Aorta (tissue), 5 donors: ENCODE results near the gene TSPAN13. TPM values are rescaled to one million over a fixed set of nuclear protein-coding genes. Genes with fewer than 3 reads are reported as not detected.

Experiments used
- ATAC-seq: fragments of 200-7000 bp; cut with Tn5 transposase; one replicate; pipeline ENCODE4 v1.9.1; 2022; ENCODE audit warnings: moderate library complexity; ENCODE audit not compliant: low FRiP score
- DNase-seq, 2 donors: peaks; one replicate each; pipeline ENCODE4 v3.0.0-alpha.2; 2020
- H3K27ac ChIP-seq, 2 donors: one replicate each; pipeline ENCODE4 v1.5.1; 2013; ENCODE audit warnings: low read length in 2 of 2, mild to moderate bottlenecking in 2 of 2, moderate library complexity in 2 of 2, control low read depth in 1 of 2, inconsistent platforms in 1 of 2, low read depth in 1 of 2
- H3K27me3 ChIP-seq, 2 donors: one replicate each; pipeline ENCODE4 v1.6.1; 2013; ENCODE audit warnings: control low read depth in 1 of 2, low read length in 1 of 2, mild to moderate bottlenecking in 1 of 2, moderate library complexity in 1 of 2; ENCODE audit not compliant: insufficient read depth in 2 of 2, control insufficient read depth in 1 of 2
- H3K36me3 ChIP-seq, 2 donors: one replicate each; pipeline ENCODE4 v1.6.1; 2013; ENCODE audit warnings: control low read depth in 1 of 2, low read length in 1 of 2, mild to moderate bottlenecking in 1 of 2; ENCODE audit not compliant: insufficient read depth in 2 of 2, control insufficient read depth in 1 of 2
- H3K4me1 ChIP-seq, 2 donors: one replicate each; pipeline ENCODE4 v1.6.1; 2013; ENCODE audit warnings: low read length in 2 of 2, control low read depth in 1 of 2, mild to moderate bottlenecking in 1 of 2, moderate library complexity in 1 of 2; ENCODE audit not compliant: insufficient read depth in 2 of 2, control insufficient read depth in 1 of 2
- H3K4me3 ChIP-seq, 2 donors: one replicate each; pipeline ENCODE4 v1.5.1; 2013; ENCODE audit warnings: low read length in 2 of 2, control low read depth in 1 of 2, mild to moderate bottlenecking in 1 of 2
- H3K9me3 ChIP-seq: one replicate; pipeline ENCODE4 v1.6.1; 2013; ENCODE audit warnings: mild to moderate bottlenecking, low read length; ENCODE audit not compliant: control insufficient read depth
- WGBS, 2 donors: extraction: QIAGEN DNeasy Blood & Tissue Kit; methylation state at CpG; one replicate each; pipeline ENCODE4 v1.1.7; 2013; 5-methylcytosine and 5-hydroxymethylcytosine counted together
- intact Hi-C, 2 donors: fragments of 100-400 bp; cut with DNase I; formaldehyde crosslinking; loops; one replicate each; pipeline versions ENCODE4 v1.14.2 to v1.15.0; 2022
- polyA plus RNA-seq, 2 donors: library from polyadenylated mRNA; stranded (reverse); fragments of 200-250 nt; gene quantifications; one replicate each; pipeline ENCODE4 v1.2.3, GENCODE V29; 2013
- total RNA-seq, 2 donors: library from RNA; stranded (reverse); fragmentation: NEBNext Ultra II Directional; extraction: Animal tissue kit (Norgen Biotek cat#: 25700); gene quantifications; one replicate each; pipeline ENCODE4 v1.2.1, GENCODE V29; 2021
- donor health status: healthy with polysubstance abuse.
- donor health status: Bipolar disorder and iron deficiency.
- donor health status: DM: no; HTN: no; CAD: no.
- donor health status: DM: no; HTN: no; CAD: no.
- donor health status: DM: yes; HTN: yes; CAD: no.

The TSPAN13 gene
- total and polyA plus RNA-seq, 4 donors: 1.5 to 20.9 (median 8.2) TPM

GRCh38 chr7:16774986-16775385 lies 21.4 kb downstream of the TSPAN13 start:
- DNase-seq (no peak), ATAC-seq (no peak)
- Histone ChIP-seq H3K27ac (no peak overlapping the region), H3K4me3 (no peak overlapping the region), H3K4me1 (no peaks in the 10 kb centered on the region), H3K36me3 (no peaks in the 10 kb centered on the region), H3K9me3 (no peaks in the 10 kb centered on the region), H3K27me3 (no peaks in the 10 kb centered on the region)
- intact Hi-C loops: no loop called here

GRCh38 chr7:16776053-16776452 lies 22.5 kb downstream of the TSPAN13 start:
- Histone ChIP-seq H3K27me3 (no peaks in the 10 kb centered on the region), H3K27ac (no peak overlapping the region), H3K36me3 (no peaks in the 10 kb centered on the region), H3K9me3 (no peaks in the 10 kb centered on the region), H3K4me3 (no peak overlapping the region), H3K4me1 (no peaks in the 10 kb centered on the region)
- intact Hi-C loops: no loop called here
- DNase-seq (no peak), ATAC-seq (no peak)
- 95 to 96% methylated on average over 7 of the region's 7 CpGs for WGBS, 2 donors

GRCh38 chr7:16778476-16778875 lies 24.9 kb downstream of the TSPAN13 start:
- intact Hi-C loops: no loop called here
- Histone ChIP-seq H3K27ac (no peak overlapping the region), H3K4me1 (no peaks in the 10 kb centered on the region), H3K27me3 (no peaks in the 10 kb centered on the region), H3K36me3 (no peaks in the 10 kb centered on the region), H3K9me3 (no peaks in the 10 kb centered on the region), H3K4me3 (no peak overlapping the region)
- WGBS, 2 donors: 99 to 100% methylated on average over 3 of the region's 3 CpGs
- DNase-seq (no peak), ATAC-seq (no peak)

GRCh38 chr7:16779051-16779450 lies 25.5 kb downstream of the TSPAN13 start:
- 69 to 78% methylated on average over 1 of the region's 1 CpG for WGBS, 2 donors
- Histone ChIP-seq H3K27ac (no peak overlapping the region), H3K4me1 (no peaks in the 10 kb centered on the region), H3K27me3 (no peaks in the 10 kb centered on the region), H3K9me3 (no peaks in the 10 kb centered on the region), H3K4me3 (no peak overlapping the region), H3K36me3 (no peaks in the 10 kb centered on the region)
- DNase-seq: no peak
- no peak for ATAC-seq
- intact Hi-C loops: no loop called here

GRCh38 chr7:16780596-16780995 lies 27.0 kb downstream of the TSPAN13 start:
- Histone ChIP-seq H3K36me3 (no peaks in the 10 kb centered on the region), H3K27ac (no peak overlapping the region), H3K4me3 (no peak overlapping the region), H3K9me3 (no peaks in the 10 kb centered on the region), H3K4me1 (no peaks in the 10 kb centered on the region), H3K27me3 (no peaks in the 10 kb centered on the region)
- 6 to 19% methylated on average over 1 of the region's 1 CpG for WGBS, 2 donors
- DNase-seq (no peak), ATAC-seq (no peak)
- intact Hi-C loops: no loop called here

- intact Hi-C loops: no loop called here
- Histone ChIP-seq H3K9me3 (no peaks in the 10 kb centered on the region), H3K27ac (no peak overlapping the region), H3K4me1 (no peaks in the 10 kb centered on the region), H3K36me3 (no peaks in the 10 kb centered on the region), H3K4me3 (no peak overlapping the region), H3K27me3 (no peaks in the 10 kb centered on the region)
- DNase-seq: no peak
- WGBS, 2 donors: 85 to 89% methylated on average over 1 of the region's 1 CpG
- no peak for ATAC-seq
Observed at GRCh38 chr7:16785321-16785720, 31.8 kb downstream of the TSPAN13 start.

- Histone ChIP-seq H3K27me3 (no peaks in the 10 kb centered on the region), H3K4me1 (no peaks in the 10 kb centered on the region), H3K9me3 (no peaks in the 10 kb centered on the region), H3K27ac (no peak overlapping the region), H3K4me3 (no peak overlapping the region), H3K36me3 (no peaks in the 10 kb centered on the region)
- WGBS, 2 donors: 85 to 86% methylated on average over 2 of the region's 2 CpGs
- ATAC-seq (no peak), DNase-seq (no peak)
- intact Hi-C loops: no loop called here
Observed at GRCh38 chr7:16785846-16786245, 32.3 kb downstream of the TSPAN13 start.

- Histone ChIP-seq H3K36me3 (no peaks in the 10 kb centered on the region), H3K4me3 (no peak overlapping the region), H3K27ac (no peak overlapping the region), H3K27me3 (no peaks in the 10 kb centered on the region), H3K4me1 (no peaks in the 10 kb centered on the region), H3K9me3 (no peaks in the 10 kb centered on the region)
- WGBS, 2 donors: 43 to 51% methylated on average over 4 of the region's 4 CpGs
- no peak for ATAC-seq
- DNase-seq: no peak
- intact Hi-C loops: no loop called here
Observed at GRCh38 chr7:16786257-16786656, 32.7 kb downstream of the TSPAN13 start.

GRCh38 chr7:16787127-16787526 lies 33.6 kb downstream of the TSPAN13 start:
- WGBS, 2 donors: 97 to 100% methylated on average over 1 of the region's 1 CpG
- intact Hi-C loops: no loop called here
- Histone ChIP-seq H3K27me3 (no peaks in the 10 kb centered on the region), H3K4me3 (no peak overlapping the region), H3K9me3 (no peaks in the 10 kb centered on the region), H3K27ac (no peak overlapping the region), H3K4me1 (no peaks in the 10 kb centered on the region), H3K36me3 (no peaks in the 10 kb centered on the region)
- DNase-seq: no peak
- no peak for ATAC-seq
